ENCODE data around the gene IL10RA. TPM values are rescaled to one million over a fixed set of nuclear protein-coding genes. Genes with fewer than 3 reads are reported as not detected.

Gene IL10RA
- total and polyA plus RNA-seq, 2 of the 4 experiments (the other 2 are of a cell fraction): 0.12 TPM; not detected in 1

GRCh38 chr11:117983163-117983475 is 3.1 kb upstream of the IL10RA start:
- no peak overlapping the region for H3K14ac ChIP-seq (replicated peaks; ENCODE audit: low read depth, low read length)
- DNase-seq (no peak), ATAC-seq (ENCODE audit: low read depth) (no peak)
- no peak overlapping the region for H2BK5ac ChIP-seq (ENCODE audit: low read depth, low read length, poor library complexity, severe bottlenecking)
- H4K20me1 ChIP-seq (ENCODE audit: insufficient read depth, low read length): no peaks in the 10 kb centered on the region
- no peak overlapping the region for H3K9ac ChIP-seq (ENCODE audit: low read depth, low read length)
- H3K27ac ChIP-seq (ENCODE audit: insufficient read depth, low read length): no peak overlapping the region
- H3K79me1 ChIP-seq (ENCODE audit: low read depth in 1 of 2, low read length in 2 of 2): no peaks in the 10 kb centered on the region
- no peak overlapping the region for H3K23ac ChIP-seq (ENCODE audit: low read depth, low read length)
- H2BK20ac ChIP-seq (ENCODE audit: low read depth, low read length): no peak overlapping the region
- H3K36me3 ChIP-seq (ENCODE audit: control insufficient read depth, insufficient read depth, low read length): no peaks in the 10 kb centered on the region
- H4K8ac ChIP-seq (ENCODE audit: low read depth in 2 of 2, low read length in 2 of 2): no peak overlapping the region
- TF ChIP-seq MAFK (IDR thresholded peaks at IDR 0.05; ENCODE audit: low read depth, low read length): no peak
- TF ChIP-seq FOS (IDR thresholded peaks at IDR 0.05; ENCODE audit: low read depth, low read length): no peak
- no peak for TF ChIP-seq RFX5 (IDR thresholded peaks at IDR 0.05; ENCODE audit: low read depth, low read length)
- no peak for TF ChIP-seq BHLHE40 (IDR thresholded peaks at IDR 0.05; ENCODE audit: low read depth, low read length)
- no peak for TF ChIP-seq USF2 (IDR thresholded peaks at IDR 0.05; ENCODE audit: low read depth, low read length)
- TF ChIP-seq CHD1 (IDR thresholded peaks at IDR 0.05; ENCODE audit: low read depth, low read length): no peak
- TF ChIP-seq CTCF (conservative IDR thresholded peaks at IDR 0.05; ENCODE audit: low read depth, low read length): no peak
- no peak for TF ChIP-seq POLR2A (IDR thresholded peaks at IDR 0.05; ENCODE audit: low read depth, low read length)
- TF ChIP-seq MAZ (IDR thresholded peaks at IDR 0.05; ENCODE audit: borderline replicate concordance, low read depth, low read length): no peak
- TF ChIP-seq RAD21 (IDR thresholded peaks at IDR 0.05; ENCODE audit: low read length): no peak
- no peak for TF ChIP-seq CEBPB (IDR thresholded peaks at IDR 0.05; ENCODE audit: low read depth, low read length)
- TF ChIP-seq, protein P1, sequence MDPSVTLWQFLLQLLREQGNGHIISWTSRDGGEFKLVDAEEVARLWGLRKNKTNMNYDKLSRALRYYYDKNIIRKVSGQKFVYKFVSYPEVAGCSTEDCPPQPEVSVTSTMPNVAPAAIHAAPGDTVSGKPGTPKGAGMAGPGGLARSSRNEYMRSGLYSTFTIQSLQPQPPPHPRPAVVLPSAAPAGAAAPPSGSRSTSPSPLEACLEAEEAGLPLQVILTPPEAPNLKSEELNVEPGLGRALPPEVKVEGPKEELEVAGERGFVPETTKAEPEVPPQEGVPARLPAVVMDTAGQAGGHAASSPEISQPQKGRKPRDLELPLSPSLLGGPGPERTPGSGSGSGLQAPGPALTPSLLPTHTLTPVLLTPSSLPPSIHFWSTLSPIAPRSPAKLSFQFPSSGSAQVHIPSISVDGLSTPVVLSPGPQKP (IDR thresholded peaks at IDR 0.05; ENCODE audit: borderline replicate concordance, low read depth, low read length): no peak
- TF ChIP-seq NFE2L2 (IDR thresholded peaks at IDR 0.05; ENCODE audit: low read depth, low read length): no peak
- no peak for TF ChIP-seq SMC3 (IDR thresholded peaks at IDR 0.05; ENCODE audit: low read depth, low read length)
- TF ChIP-seq MXI1 (IDR thresholded peaks at IDR 0.05; ENCODE audit: borderline replicate concordance, low read depth, low read length): no peak
- TF ChIP-seq RCOR1 (IDR thresholded peaks at IDR 0.05; ENCODE audit: insufficient replicate concordance, low read length): no peak
- intact Hi-C loops (cut with micrococcal nuclease): no loop called here
- no peak overlapping the region for H3K56ac ChIP-seq (ENCODE audit: extremely low read depth, insufficient read depth, low read length)
- peaks cover 2% of the 10 kb centered on the region; the same call in 1 of the 2 replicates for H3K4me1 ChIP-seq (ENCODE audit: control insufficient read depth, insufficient read depth, low read length)
- no peaks in the 10 kb centered on the region for H3K9me3 ChIP-seq (ENCODE audit: control insufficient read depth, insufficient read depth, low read length)
- no peaks in the 10 kb centered on the region for H3K9me1 ChIP-seq (ENCODE audit: insufficient read depth, low read length)
- H2BK120ac ChIP-seq (ENCODE audit: low read depth, low read length): no peak overlapping the region
- peaks cover 18% of the 10 kb centered on the region for H3K27me3 ChIP-seq (ENCODE audit: control insufficient read depth, insufficient read depth, low read length)
- no TSS peak for BruUV-seq (replicated peaks)
- H4K91ac ChIP-seq (ENCODE audit: insufficient read depth, low read depth, low read length): no peak overlapping the region
- H3K18ac ChIP-seq (ENCODE audit: low read depth, low read length): no peak overlapping the region
- no peak overlapping the region for H2AK5ac ChIP-seq (ENCODE audit: low read depth, low read length)
- ChIA-PET CTCF (no interaction called here), POLR2A (ENCODE audit: unreplicated experiment) (no interaction called here)
- 43% methylated on average over 1 of the region's 3 CpGs; no CpG with 5 or more reads in 1 of the 2 experiments for WGBS, 2 experiments (ENCODE audit: extremely low coverage in 2 of 2, insufficient read length in 1 of 2)
- no peak overlapping the region for H2BK15ac ChIP-seq (ENCODE audit: low read depth, low read length)
- no peak overlapping the region for H3K4me3 ChIP-seq (ENCODE audit: insufficient read depth, low read depth, low read length)
- in situ Hi-C loops (cut with MboI; ENCODE audit: low sequenced_read_pairs): no loop called here
- H3K4me2 ChIP-seq (ENCODE audit: low read depth, low read length): no peak overlapping the region
- no peak overlapping the region for H2AFZ ChIP-seq (replicated peaks; ENCODE audit: low read length, poor library complexity)
- H4K5ac ChIP-seq (ENCODE audit: low read depth, low read length): no peak overlapping the region
- no peak overlapping the region for H2AK9ac ChIP-seq (replicated peaks; ENCODE audit: low read depth, low read length, poor library complexity)
- dilution Hi-C loops (cut with HindIII; ENCODE audit: low sequenced_read_pairs, unreplicated experiment): no loop called here
- H3K4ac ChIP-seq (ENCODE audit: low read depth, low read length): no peak overlapping the region
